Endothelial cell of umbilical vein (primary cell): ENCODE measurements around the gene KLF16.

ENCODE experiments used
- EZH2 ChIP-seq: IDR thresholded peaks from 2 replicates; pipeline ENCODE4 v1.6.1; 2012; ENCODE audit warnings: borderline replicate concordance, low read depth, mild to moderate bottlenecking, moderate library complexity, low read length, inconsistent platforms; ENCODE audit not compliant: severe bottlenecking
- JUN ChIP-seq: IDR thresholded peaks from 2 replicates; pipeline ENCODE4 v1.6.1; 2011; ENCODE audit warnings: borderline replicate concordance, low read depth; ENCODE audit not compliant: insufficient read length, insufficient read depth
- POLR2A ChIP-seq: IDR thresholded peaks from 2 replicates; pipeline ENCODE4 v1.6.1; 2012; ENCODE audit warnings: low read depth, mild to moderate bottlenecking, control low read depth, low read length
- POLR2AphosphoS5 ChIP-seq: IDR thresholded peaks from 2 replicates; pipeline ENCODE4 v1.6.1; 2012; ENCODE audit warnings: low read depth, mild to moderate bottlenecking, control low read depth, low read length, moderate library complexity; ENCODE audit not compliant: insufficient read depth
- TF ChIP-seq, protein P1 (sequence below), 2 donors: IDR thresholded peaks; 1 replicate in 1 of 2; 2 replicates in 1 of 2; pipeline ENCODE4 v1.5.1; 2011; ENCODE audit warnings: low read length in 2 of 2, mild to moderate bottlenecking in 2 of 2, moderate library complexity in 2 of 2, control low read depth in 1 of 2, inconsistent platforms in 1 of 2, low read depth in 1 of 2; ENCODE audit not compliant: insufficient read depth in 1 of 2; ENCODE audit errors: extremely low read depth in 1 of 2
- TF ChIP-seq, protein P2 (sequence below): IDR thresholded peaks from 2 replicates; pipeline ENCODE4 v1.6.1; 2011; ENCODE audit not compliant: insufficient read depth, insufficient read length

DNA sequence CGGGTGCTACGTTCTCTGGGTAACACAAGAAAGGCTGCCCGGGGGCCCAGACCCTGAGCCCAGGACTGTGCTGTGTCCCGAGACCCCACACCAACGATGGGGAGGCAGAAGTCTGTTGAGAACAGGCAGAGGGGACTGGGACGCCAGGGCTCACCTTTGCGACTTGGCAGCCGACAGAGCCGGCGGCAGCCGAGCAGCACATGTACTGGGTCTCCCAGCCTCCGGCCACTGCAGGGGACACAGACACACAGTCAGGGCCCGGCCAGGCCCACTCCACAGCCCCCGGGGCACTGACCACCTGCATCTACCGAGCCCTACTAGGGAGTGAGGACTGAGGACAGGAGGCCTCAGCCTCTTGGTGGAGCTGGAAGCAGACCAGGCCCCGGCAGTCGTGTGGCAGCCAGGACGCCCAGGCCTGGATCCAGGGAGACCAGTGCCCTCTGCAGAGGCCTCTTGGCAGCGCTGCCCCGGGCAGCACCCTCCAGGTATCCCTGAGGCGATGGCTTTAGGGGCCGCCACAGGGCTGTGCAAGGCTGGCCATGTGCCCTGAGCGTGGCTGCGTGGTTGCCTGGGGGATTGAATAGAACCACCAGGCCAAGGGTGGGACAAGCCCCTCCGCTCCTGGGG is 45.7 kb downstream of the KLF16 start:
- TF ChIP-seq, protein P1, sequence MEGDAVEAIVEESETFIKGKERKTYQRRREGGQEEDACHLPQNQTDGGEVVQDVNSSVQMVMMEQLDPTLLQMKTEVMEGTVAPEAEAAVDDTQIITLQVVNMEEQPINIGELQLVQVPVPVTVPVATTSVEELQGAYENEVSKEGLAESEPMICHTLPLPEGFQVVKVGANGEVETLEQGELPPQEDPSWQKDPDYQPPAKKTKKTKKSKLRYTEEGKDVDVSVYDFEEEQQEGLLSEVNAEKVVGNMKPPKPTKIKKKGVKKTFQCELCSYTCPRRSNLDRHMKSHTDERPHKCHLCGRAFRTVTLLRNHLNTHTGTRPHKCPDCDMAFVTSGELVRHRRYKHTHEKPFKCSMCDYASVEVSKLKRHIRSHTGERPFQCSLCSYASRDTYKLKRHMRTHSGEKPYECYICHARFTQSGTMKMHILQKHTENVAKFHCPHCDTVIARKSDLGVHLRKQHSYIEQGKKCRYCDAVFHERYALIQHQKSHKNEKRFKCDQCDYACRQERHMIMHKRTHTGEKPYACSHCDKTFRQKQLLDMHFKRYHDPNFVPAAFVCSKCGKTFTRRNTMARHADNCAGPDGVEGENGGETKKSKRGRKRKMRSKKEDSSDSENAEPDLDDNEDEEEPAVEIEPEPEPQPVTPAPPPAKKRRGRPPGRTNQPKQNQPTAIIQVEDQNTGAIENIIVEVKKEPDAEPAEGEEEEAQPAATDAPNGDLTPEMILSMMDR (IDR thresholded peaks at IDR 0.05; ENCODE audit: extremely low read depth in 1 of 2, insufficient read depth in 1 of 2, low read depth in 1 of 2, low read length in 2 of 2), result no peak
- no peak for TF ChIP-seq EZH2
- TF ChIP-seq, protein P2, sequence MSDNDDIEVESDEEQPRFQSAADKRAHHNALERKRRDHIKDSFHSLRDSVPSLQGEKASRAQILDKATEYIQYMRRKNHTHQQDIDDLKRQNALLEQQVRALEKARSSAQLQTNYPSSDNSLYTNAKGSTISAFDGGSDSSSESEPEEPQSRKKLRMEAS, result no peak
- no peak for TF ChIP-seq POLR2A
- TF ChIP-seq POLR2AphosphoS5, result no peak
- TF ChIP-seq JUN, result no peak
